PC-9 (cell line): ENCODE results near the gene PLA2G4A. TPM values are rescaled to one million over a fixed set of nuclear protein-coding genes. Genes with fewer than 3 reads are reported as not detected.

Experiments
- BruUV-seq: library from RNA; stranded (reverse); fragments of 400-500 nt; replicated peaks from 2 replicates; lab custom pipeline; 2021; lab: Mats Ljungman, UMichigan
- CTCF ChIA-PET: fragments of 300-600 bp; sonication (Branson Sonifier 250); formaldehyde crosslinking; loops from one replicate; lab custom pipeline; 2022; ENCODE audit warnings: antibody characterized with exemption; lab: Charles Lee
- POLR2A ChIA-PET: fragments of 300-600 bp; sonication (Branson Sonifier 250); formaldehyde crosslinking; loops from one replicate; lab custom pipeline; 2022; ENCODE audit warnings: antibody characterized with exemption; ENCODE audit not compliant: unreplicated experiment; lab: Charles Lee
- DNase-seq, 2 experiments: peaks; one replicate each; pipeline versions ENCODE4 v3.0.0 to v3.0.0-alpha.2; 2015 to 2022; ENCODE audit warnings: mixed read lengths in 1 of 2
- H2AFZ ChIP-seq: fragments of 200-600 bp; sonication (generic); 2 replicates; pipeline ENCODE4 v1.8.1; 2017; ENCODE audit warnings: antibody characterized with exemption
- H3F3A ChIP-seq: fragments of 200-600 bp; sonication (generic); 2 replicates; pipeline ENCODE4 v1.8.1; 2017; ENCODE audit warnings: antibody characterized with exemption, mild to moderate bottlenecking, low read depth; ENCODE audit not compliant: insufficient read depth
- H3K27ac ChIP-seq: fragments of 200-600 bp; sonication (generic); 2 replicates; pipeline ENCODE4 v1.6.1; 2016; ENCODE audit warnings: mixed run types
- H3K27me3 ChIP-seq: fragments of 200-600 bp; sonication (generic); 2 replicates; pipeline ENCODE4 v1.6.1; 2016; ENCODE audit warnings: low read depth, mixed run types; ENCODE audit not compliant: insufficient read depth
- H3K36me3 ChIP-seq: fragments of 200-600 bp; sonication (generic); 2 replicates; pipeline ENCODE4 v1.6.1; 2016; ENCODE audit warnings: low read depth, mixed run types
- H3K4me1 ChIP-seq: fragments of 200-600 bp; sonication (generic); replicated peaks from 2 replicates; pipeline ENCODE4 v1.6.1; 2016; ENCODE audit warnings: mixed run types; ENCODE audit not compliant: insufficient read depth
- H3K4me2 ChIP-seq: fragments of 200-600 bp; sonication (generic); 2 replicates; pipeline ENCODE4 v1.6.1; 2017; ENCODE audit warnings: mixed run types
- H3K4me3 ChIP-seq: fragments of 200-600 bp; sonication (generic); 2 replicates; pipeline ENCODE4 v1.6.1; 2016; ENCODE audit warnings: mixed run types
- H3K79me2 ChIP-seq: fragments of 200-600 bp; sonication (generic); 2 replicates; pipeline ENCODE4 v1.6.1; 2017; ENCODE audit warnings: low read depth, mixed run types
- H3K9me2 ChIP-seq: fragments of 200-600 bp; sonication (generic); 2 replicates; pipeline ENCODE4 v1.8.1; 2017; ENCODE audit warnings: mild to moderate bottlenecking; ENCODE audit not compliant: insufficient read depth
- H3K9me3 ChIP-seq: fragments of 200-600 bp; sonication (generic); 2 replicates; pipeline ENCODE4 v1.8.1; 2016; ENCODE audit warnings: low read depth; ENCODE audit not compliant: insufficient read depth
- H4K20me1 ChIP-seq: fragments of 200-600 bp; sonication (generic); 2 replicates; pipeline ENCODE4 v1.8.1; 2017; ENCODE audit not compliant: insufficient read depth
- EZH2 ChIP-seq: fragments of 200-600 bp; sonication (generic); IDR thresholded peaks from 2 replicates; pipeline ENCODE4 v1.8.0; 2017; ENCODE audit warnings: antibody characterized with exemption, low read depth
- intact Hi-C: fragments of 100-400 bp; cut with micrococcal nuclease; formaldehyde crosslinking; loops from one replicate; pipeline ENCODE4 v1.10.0; 2022; ENCODE audit not compliant: unreplicated experiment
- total RNA-seq: library from RNA; stranded (reverse); gene quantifications from 2 replicates; pipeline ENCODE4 v1.2.3, GENCODE V29; 2021
- TF ChIP-seq, protein P1 (sequence below): fragments of 200-600 bp; sonication (generic); conservative IDR thresholded peaks from 2 replicates; pipeline ENCODE4 v1.6.1; 2017; ENCODE audit warnings: mixed run types, antibody characterized with exemption, mild to moderate bottlenecking, moderate library complexity

PLA2G4A gene
- total RNA-seq, 1 experiment from 2014 or later, result 3.3 TPM

DNA sequence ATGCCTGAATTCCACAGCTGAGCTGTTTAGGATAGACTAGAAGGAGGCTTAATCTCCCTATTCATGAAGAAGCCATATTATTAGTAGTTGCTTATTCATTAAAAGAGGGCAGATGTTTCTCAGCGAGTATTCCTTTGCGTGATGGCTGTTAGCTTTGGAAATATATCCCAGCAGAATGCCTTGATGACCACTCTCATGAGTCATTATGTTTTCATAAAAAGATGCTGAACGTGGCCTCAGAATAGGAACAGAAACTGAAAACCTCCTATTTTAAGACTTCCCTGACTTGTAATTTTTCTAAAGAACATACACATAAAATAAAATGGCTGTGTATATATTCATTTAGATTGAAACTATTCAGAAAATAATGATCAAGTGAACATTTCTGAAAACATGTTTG, 9.6 kb upstream of the PLA2G4A start:
- H2AFZ ChIP-seq, result 0 out of 2 replicates have a peak overlapping the region, but pooled peaks have one; percentile 9
- CTCF ChIA-PET, result no interaction called here
- H4K20me1 ChIP-seq, result no peaks in the 10 kb centered on the region
- intact Hi-C loops, result no loop called here
- POLR2A ChIA-PET, result no interaction called here
- BruUV-seq, result no TSS peak
- H3K27me3 ChIP-seq, result no peaks in the 10 kb centered on the region
- H3K79me2 ChIP-seq, result no peaks in the 10 kb centered on the region
- H3K36me3 ChIP-seq, result no peaks in the 10 kb centered on the region
- H3K4me2 ChIP-seq, result no peak overlapping the region
- no peaks in the 10 kb centered on the region for H3F3A ChIP-seq
- H3K4me3 ChIP-seq, result no peak overlapping the region
- no peaks in the 10 kb centered on the region for H3K4me1 ChIP-seq
- 0 out of 2 replicates have a peak, but pooled peaks cover 4% of the 10 kb centered on the region for H3K9me2 ChIP-seq
- H3K27ac ChIP-seq, result no peak overlapping the region
- no peaks in the 10 kb centered on the region for H3K9me3 ChIP-seq
- no peak for DNase-seq
- TF ChIP-seq, protein P1, sequence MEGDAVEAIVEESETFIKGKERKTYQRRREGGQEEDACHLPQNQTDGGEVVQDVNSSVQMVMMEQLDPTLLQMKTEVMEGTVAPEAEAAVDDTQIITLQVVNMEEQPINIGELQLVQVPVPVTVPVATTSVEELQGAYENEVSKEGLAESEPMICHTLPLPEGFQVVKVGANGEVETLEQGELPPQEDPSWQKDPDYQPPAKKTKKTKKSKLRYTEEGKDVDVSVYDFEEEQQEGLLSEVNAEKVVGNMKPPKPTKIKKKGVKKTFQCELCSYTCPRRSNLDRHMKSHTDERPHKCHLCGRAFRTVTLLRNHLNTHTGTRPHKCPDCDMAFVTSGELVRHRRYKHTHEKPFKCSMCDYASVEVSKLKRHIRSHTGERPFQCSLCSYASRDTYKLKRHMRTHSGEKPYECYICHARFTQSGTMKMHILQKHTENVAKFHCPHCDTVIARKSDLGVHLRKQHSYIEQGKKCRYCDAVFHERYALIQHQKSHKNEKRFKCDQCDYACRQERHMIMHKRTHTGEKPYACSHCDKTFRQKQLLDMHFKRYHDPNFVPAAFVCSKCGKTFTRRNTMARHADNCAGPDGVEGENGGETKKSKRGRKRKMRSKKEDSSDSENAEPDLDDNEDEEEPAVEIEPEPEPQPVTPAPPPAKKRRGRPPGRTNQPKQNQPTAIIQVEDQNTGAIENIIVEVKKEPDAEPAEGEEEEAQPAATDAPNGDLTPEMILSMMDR, result no peak
- TF ChIP-seq EZH2, result no peak

- no peaks in the 10 kb centered on the region for H3K79me2 ChIP-seq
- H2AFZ ChIP-seq, result 0 out of 2 replicates have a peak overlapping the region, but pooled peaks have one; percentile 9
- no TSS peak for BruUV-seq
- H3K9me2 ChIP-seq, result 0 out of 2 replicates have a peak, but pooled peaks cover 4% of the 10 kb centered on the region
- no peaks in the 10 kb centered on the region for H3K27me3 ChIP-seq
- no peak for TF ChIP-seq EZH2
- TF ChIP-seq, protein P1, result no peak
- DNase-seq, result no peak
- H3K27ac ChIP-seq, result no peak overlapping the region
- H3K4me3 ChIP-seq, result no peak overlapping the region
- no peaks in the 10 kb centered on the region for H4K20me1 ChIP-seq
- H3K4me1 ChIP-seq, result no peaks in the 10 kb centered on the region
- no peaks in the 10 kb centered on the region for H3K9me3 ChIP-seq
- intact Hi-C loops, result no loop called here
- no peaks in the 10 kb centered on the region for H3F3A ChIP-seq
- H3K36me3 ChIP-seq, result no peaks in the 10 kb centered on the region
- ChIA-PET POLR2A (no interaction called here), CTCF (no interaction called here)
- no peak overlapping the region for H3K4me2 ChIP-seq
Observed at GRCh38 chr1:186819563-186819962, 9.2 kb upstream of the PLA2G4A start.

DNA sequence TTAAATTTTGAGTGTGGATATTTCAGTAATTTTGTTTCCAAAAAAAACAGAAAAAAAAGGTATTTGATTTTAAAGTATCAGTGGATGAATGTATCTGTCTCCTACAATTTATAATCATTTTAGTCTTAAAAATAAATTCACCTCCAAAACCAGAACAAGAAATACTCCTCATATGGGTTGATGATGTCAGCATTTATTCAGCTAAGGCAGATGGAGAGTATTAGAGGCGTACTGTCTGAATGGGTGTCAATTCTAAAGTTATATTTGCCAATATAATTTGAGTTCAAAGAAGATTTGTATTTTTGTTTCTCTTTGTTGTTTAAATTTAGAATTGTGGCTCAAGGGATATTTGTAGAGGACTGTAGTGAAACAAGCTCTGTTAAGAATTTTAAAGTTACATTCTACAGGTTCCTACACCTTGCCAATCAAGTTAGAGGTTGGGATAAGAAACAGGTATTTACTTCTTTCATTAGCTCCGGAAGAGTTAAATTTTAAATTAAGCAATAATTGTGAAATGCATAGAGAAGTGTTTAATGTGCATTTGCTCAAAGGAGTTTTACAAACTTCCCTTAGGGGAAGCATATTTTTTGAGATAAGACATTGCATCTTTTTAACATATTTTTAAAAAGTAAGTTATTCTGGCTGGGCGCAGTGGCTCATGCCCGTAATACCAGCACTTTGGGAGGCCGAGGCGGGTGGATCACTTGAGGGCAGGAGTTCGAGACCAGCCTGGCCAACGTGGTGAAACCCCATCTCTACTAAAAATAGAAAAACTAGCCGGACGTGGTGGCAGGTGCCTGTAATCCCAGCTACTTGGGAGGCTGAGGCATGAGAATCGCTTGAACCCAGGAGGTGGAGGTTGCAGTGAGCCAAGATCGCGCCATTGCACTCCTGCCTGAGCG, 1.2 kb downstream of the PLA2G4A start:
- no peaks in the 10 kb centered on the region for H3K27me3 ChIP-seq
- ChIA-PET POLR2A (interaction anchor here (0.7 kb wide), 1 partner anchor 214 kb away, joined by 6 read pairs; no protein-coding TSS in a partner anchor), CTCF (no interaction called here)
- peak overlapping the region; percentile 58; the same call in 1 of the 2 replicates for H3K4me3 ChIP-seq
- no peaks in the 10 kb centered on the region for H3K9me3 ChIP-seq
- H3K27ac ChIP-seq, result no peak overlapping the region
- no peak for DNase-seq
- TF ChIP-seq, protein P1, result no peak
- no peak for TF ChIP-seq EZH2
- no peak overlapping the region for H2AFZ ChIP-seq
- intact Hi-C loops, result loop anchor here (5.0 kb wide), 1 partner anchor 97 kb away; no protein-coding TSS in a partner anchor
- no peaks in the 10 kb centered on the region for H3K9me2 ChIP-seq
- BruUV-seq, result no TSS peak
- H3K36me3 ChIP-seq, result no peaks in the 10 kb centered on the region
- peak overlapping the region; percentile 91 for H3K4me2 ChIP-seq
- no peaks in the 10 kb centered on the region for H3K79me2 ChIP-seq
- H3K4me1 ChIP-seq, result no peaks in the 10 kb centered on the region
- no peaks in the 10 kb centered on the region for H4K20me1 ChIP-seq
- H3F3A ChIP-seq, result no peaks in the 10 kb centered on the region
